ENCODE data around the gene EPN2.

EPN2 gene

GRCh38 chr17:19278729-19279128 is 41.6 kb downstream of the EPN2 start:
- H3K4me3 ChIP-seq (ENCODE audit: low read depth, low read length), result no peak overlapping the region
- TF ChIP-seq, protein P1, sequence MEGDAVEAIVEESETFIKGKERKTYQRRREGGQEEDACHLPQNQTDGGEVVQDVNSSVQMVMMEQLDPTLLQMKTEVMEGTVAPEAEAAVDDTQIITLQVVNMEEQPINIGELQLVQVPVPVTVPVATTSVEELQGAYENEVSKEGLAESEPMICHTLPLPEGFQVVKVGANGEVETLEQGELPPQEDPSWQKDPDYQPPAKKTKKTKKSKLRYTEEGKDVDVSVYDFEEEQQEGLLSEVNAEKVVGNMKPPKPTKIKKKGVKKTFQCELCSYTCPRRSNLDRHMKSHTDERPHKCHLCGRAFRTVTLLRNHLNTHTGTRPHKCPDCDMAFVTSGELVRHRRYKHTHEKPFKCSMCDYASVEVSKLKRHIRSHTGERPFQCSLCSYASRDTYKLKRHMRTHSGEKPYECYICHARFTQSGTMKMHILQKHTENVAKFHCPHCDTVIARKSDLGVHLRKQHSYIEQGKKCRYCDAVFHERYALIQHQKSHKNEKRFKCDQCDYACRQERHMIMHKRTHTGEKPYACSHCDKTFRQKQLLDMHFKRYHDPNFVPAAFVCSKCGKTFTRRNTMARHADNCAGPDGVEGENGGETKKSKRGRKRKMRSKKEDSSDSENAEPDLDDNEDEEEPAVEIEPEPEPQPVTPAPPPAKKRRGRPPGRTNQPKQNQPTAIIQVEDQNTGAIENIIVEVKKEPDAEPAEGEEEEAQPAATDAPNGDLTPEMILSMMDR (IDR thresholded peaks at IDR 0.05; ENCODE audit: borderline replicate concordance, insufficient read depth, low read depth, low read length), result no peak

GRCh38 chr17:19281161-19281560 is 44.0 kb downstream of the EPN2 start:
- no peak overlapping the region for H3K4me3 ChIP-seq (ENCODE audit: low read depth, low read length)
- TF ChIP-seq, protein P1 (IDR thresholded peaks at IDR 0.05; ENCODE audit: borderline replicate concordance, insufficient read depth, low read depth, low read length), result no peak

GRCh38 chr17:19284005-19284959 is 47.1 kb downstream of the EPN2 start:
- TF ChIP-seq, protein P1 (IDR thresholded peaks at IDR 0.05; ENCODE audit: borderline replicate concordance, insufficient read depth, low read depth, low read length), result no peak
- H3K4me3 ChIP-seq (ENCODE audit: low read depth, low read length), result no peak overlapping the region

- TF ChIP-seq, protein P1 (IDR thresholded peaks at IDR 0.05; ENCODE audit: borderline replicate concordance, insufficient read depth, low read depth, low read length), result no peak
Observed at GRCh38 chr17:19285213-19285900, 48.2 kb downstream of the EPN2 start.

DNA sequence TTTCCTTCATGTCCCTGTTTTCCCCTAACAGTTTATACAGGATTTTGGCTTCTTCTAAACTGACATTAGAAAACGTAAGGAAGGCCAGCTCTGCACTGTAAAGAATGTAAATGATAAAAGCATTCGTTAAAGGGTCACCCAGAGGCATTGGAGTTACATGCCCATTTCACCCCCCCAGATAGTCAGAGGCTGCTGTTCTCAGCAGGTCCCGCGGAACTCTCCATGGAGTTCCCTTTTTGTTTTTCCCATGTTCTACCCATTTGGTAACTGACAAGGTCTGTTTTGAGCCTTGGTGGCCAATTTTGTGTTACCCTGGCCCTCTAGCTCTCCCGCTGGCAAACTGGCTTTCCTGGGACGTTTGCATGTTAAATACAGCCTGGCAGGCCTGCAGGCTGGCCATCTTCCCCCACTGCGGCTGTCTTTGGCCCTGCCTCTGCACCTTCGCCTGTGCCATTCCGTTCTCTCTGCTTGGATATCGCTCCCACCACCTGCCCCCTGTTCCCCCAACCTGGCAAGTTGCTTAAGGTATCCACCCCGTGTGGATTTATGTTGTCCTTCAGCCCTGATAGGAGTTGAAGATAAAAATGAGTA is 49.7 kb downstream of the EPN2 start:
- TF ChIP-seq, protein P1 (IDR thresholded peaks at IDR 0.05; ENCODE audit: borderline replicate concordance, insufficient read depth, low read depth, low read length), result no peak
- no peak overlapping the region for H3K4me3 ChIP-seq (ENCODE audit: low read depth, low read length)

More at GRCh38 chr17:19285213-19285900, 48.2 kb downstream of the EPN2 start:
- no peak overlapping the region for H3K4me3 ChIP-seq (ENCODE audit: low read depth, low read length)

DNA sequence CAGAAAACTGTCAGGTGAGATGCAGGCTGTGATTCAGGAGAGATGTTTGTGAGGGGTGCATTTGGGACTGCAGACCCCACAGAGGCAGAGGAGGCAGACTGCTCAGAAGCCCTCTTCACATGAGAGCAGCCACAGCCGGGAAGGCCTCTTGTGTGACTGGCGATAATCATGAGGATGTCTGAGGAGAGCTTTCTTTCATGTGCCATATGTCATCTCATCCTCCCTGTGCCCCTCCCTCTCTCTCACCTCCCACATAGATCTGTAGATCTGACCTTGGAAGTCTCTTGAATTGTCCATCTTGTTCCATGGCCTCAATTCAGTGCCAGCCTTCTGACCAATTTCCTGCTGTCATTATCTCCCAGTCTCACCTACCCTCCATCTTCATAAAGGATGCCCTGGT is 50.5 kb downstream of the EPN2 start:
- H3K4me3 ChIP-seq (ENCODE audit: low read depth, low read length), result no peak overlapping the region
- TF ChIP-seq, protein P1 (IDR thresholded peaks at IDR 0.05; ENCODE audit: borderline replicate concordance, insufficient read depth, low read depth, low read length), result no peak
